HG02588 (cell line): ENCODE data around the gene AOX1.
"Not testable (repeated sequence)": the region's sequence is repeated elsewhere in the genome, so short reads cannot be mapped to it uniquely, and the experiment has no call there.

Experiments
- ATAC-seq: cut with Tn5 transposase; IDR thresholded peaks from one replicate; pipeline ENCODE4 v1.9.1; 2021; ENCODE audit warnings: mild to moderate bottlenecking, moderate library complexity; ENCODE audit not compliant: unreplicated experiment

AOX1 gene

DNA sequence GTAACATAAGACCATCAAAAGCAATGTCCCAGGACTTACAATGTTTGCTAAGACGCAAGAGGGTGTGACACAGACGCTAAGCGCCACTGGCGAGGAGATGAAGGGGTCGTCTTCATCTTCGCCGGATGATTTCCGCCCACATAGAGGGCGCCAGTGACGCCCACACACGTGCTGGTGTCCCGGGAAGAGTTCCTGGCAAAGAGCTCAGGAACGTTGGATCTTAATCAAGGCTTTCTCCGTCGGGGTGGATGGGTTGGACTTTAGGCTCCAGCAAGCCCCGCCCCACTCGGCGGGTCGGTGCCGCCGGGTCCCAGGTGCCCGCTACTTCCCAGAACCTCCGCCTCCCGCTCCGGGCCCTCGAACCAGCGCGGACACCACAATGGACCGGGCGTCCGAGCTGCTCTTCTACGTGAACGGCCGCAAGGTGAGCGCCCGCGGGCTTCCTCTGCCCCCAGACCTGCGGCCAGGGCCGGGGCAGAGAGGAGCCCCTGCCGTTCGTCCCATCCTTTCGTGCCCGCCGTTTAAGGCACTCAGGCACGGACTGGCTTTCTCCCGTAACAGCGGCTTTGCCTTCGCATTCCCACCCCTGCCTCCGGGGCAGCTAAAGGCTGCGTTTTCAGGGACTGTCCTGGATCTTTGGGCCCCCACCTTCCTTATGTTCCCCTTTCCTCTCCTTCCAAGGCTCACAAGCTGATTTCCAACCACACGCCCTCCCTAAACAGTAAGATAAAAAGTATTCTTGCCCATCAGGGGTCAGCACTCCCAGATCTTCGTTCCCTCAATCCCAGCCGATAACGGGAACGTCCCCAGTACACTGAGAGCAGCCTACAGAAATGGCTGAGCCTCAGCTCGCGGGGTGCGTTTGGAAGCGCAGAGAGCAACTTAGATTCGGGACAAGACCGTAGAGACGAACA is at the start of gene AOX1:
Gene AOX1, plus strand, starts transcription at position 285 of the 914 bp plus-strand sequence. Its CDS starts 95 bp downstream, at position 380.
- no peak for ATAC-seq

DNA sequence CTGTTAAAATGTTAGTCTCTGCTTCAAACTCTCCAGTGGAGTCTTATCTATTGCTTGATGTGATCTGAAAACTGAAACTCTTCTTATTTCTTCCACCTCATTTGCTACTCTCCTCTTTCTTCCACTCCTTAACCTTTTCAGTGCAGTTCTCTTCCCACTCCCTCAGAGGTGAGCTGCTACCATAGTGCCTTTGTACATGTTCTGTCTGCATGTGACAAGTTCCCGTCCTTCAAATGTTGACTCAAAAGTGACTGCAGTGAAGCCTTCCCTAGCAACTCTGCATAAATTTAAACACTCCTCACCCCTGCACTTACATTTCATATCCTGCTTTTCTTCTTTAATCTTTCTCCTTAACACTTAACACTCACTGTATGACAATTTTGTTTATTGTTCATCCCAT is 47.7 kb upstream of the AOX1 start:
- ATAC-seq, result no peak

DNA sequence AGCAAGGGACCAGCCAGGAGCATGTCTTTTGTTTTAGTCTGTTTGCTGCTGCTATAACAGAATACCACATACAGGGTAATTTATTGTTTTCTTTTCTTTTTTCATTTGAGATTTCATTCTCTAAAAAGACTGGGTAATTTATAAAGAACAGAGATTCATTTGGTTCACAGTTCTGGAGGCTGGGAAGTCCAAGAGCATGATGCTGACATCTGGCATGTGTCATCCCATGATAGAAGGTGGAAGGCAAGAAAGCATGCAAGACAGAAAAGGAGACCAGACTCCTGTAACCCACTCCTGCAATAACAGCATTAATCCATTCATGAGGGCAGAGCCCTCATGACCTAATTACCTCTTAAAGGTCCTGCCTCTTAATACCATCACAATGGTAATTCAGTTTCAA is 45.0 kb upstream of the AOX1 start:
- no peak for ATAC-seq

DNA sequence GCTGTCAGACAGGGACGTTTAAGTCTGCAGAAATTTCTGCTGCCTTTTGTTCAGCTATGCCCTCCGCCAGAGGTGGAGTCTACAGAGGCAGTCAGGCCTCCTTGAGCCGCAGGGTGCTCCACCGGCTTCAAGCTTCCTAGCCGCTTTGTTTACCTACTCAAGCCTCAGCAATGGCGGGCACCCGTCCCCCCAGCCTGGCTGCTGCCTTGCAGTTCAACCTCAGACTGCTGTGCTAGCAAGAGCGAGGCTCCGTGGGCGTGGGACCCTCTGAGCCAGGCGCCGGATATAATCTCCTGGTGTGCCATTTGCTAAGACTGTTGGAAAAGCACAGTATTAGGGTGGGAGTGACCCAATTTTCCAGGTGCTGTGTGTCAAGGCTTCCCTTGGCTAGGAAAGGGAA is 19.2 kb upstream of the AOX1 start:
- not testable (repeated sequence) for ATAC-seq

DNA sequence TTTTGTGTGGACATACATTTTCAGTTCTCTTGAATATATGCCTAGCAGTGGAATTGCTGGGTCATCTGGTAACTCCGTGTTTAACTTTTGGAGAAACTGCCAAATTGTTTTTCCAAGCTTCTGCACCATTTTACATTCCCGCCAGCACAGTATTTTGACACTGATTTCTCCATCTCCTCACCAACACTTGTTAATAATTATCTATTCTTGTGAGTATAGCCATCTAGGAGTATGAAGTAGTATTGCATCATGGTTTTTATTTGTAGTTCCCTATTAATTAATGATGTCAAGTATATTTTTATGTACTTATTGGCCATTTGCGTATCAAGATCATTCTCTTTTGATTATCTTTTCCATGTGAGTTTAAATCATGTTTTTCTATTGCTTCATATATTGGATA is 17.9 kb upstream of the AOX1 start:
- no peak for ATAC-seq

DNA sequence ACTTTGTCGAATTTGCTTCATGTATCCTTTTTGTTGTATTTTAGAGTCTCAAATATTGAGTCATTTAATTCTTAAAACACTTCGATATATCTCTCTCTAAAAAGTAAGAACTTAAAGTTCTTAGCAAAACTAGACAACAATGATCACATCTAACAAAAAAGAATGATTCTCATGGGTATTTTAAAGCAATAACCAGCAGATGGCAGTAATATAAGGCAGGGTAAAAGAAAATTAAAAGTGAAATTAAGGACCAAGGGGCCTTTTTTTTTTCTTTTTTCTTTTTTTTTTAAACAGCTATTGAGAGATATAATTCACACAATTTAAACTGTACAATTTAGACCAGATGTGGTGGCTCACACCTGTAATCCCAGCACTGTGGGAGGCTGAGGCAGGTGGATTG is 9.9 kb upstream of the AOX1 start:
- ATAC-seq, result no peak

DNA sequence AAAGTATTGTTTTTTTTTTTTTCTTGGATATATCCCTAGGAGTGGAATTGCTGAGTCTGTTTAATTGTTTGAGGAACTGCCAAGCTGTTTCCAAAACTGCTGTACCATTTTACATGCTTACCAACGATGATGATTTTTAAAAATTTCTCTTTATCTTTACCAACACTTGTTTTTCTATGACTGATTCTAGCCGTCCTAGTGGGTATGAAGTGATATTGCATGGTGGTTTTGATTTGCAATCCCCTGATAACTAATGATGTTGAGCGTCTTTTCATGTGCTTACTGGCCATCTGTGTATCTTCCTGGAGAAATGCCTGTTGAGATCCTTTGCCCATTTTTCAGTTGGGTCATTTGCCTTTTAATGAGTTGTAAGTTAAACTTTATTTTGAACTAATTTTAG is 8.8 kb upstream of the AOX1 start:
- no peak for ATAC-seq

DNA sequence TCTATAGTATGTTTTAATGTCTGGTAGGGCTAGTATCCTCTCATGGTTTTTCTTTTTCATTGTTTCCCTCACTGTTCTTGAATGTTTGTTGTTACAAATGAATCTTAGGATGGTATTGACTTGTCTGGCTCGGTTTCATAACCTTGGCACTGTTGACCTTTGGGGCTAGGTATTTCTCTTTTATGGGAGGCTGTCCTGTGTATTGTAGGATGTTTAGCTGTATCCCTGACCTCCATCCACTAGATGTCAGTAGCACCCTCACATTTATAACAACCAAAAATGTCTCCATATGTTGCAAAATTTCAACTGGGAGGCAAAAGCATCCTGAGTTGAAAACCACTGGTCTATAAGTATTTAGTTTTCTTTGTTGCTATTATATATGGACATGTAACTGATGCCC is 7.0 kb upstream of the AOX1 start:
- peak; percentile 47 for ATAC-seq

DNA sequence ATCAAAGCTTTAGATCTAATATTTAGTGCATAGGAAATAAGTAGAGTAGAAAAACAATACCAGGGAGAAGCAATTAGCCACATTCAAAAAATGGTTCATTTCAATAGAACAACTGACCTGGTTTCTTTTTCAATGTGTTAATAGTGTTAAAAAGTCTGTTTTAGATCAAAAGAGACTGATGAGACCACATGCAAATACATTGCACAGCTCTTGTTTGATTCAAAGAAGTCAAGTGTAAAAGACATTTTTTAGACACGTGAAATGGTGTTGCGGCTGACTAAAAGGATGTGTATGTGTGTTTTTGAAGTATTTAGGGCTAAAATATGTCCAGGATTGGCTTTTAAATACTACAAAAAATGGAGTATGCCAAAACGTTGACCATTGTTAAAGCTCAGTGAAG is 1.2 kb upstream of the AOX1 start:
- ATAC-seq, result no peak

DNA sequence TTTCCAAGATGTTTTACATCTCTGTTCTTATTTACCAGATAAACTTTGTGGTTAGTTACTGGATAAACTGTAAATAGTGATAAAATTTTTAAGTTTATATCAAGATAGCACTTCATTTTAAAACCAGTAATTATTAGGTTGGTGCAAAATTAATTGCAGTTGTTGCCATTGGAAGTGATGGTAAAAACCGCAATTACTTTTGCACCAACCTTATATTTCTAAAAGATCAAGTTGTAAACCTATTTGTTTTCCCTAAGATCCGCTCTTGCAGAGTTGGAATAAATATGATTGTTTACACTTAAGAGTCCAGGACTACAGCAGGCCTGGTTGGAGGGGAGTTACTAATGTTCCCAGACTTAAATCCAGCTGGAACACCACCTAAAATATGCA is 479 bp upstream of the AOX1 start:
- ATAC-seq, result no peak

DNA sequence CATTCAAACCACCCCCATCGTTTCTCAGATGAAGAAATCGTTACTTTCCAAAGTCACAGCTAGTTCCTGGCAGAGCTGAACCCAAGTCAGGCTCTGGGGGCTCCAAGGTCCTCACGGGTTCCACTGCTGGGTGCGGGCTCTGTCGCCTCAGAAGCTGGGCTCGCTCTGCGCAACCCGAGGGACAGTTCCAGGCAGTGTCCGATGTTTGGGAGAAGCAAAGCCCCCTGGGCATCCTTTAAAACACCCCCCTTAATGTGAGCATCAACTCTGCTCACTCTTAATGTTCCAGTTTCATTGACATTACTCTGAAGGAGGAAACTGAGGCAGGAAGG is 796 bp downstream of the AOX1 start:
- ATAC-seq, result no peak

DNA sequence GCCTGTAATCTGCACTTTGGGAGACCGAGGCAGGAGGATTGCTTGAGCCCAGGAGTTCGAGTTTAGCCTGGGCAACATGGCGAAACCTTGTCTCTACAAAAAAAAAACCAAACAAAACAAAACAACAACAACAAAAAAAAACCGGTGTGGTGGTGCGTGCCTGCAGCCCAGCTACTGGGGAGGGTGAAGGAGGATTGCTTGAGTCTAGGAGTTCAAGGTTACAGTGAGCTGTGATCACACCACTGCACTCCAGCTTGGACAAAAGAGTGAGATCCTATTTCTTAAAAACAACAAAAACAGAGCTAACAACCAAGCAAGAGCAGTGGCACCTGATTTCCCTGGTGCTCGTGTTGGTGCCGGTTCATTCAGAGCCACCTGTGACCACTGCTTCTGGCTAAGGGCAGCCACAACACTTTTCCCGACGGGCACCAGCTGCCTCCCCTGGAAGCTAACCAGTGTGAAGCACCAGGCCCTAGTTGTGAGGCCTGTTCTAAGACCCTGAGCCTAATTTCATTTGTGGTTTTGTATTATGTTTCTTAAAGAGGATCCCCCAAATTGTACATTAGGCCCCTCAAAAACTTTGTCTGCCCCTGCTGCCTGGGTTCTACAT is 1.3 kb downstream of the AOX1 start:
- ATAC-seq, result no peak

DNA sequence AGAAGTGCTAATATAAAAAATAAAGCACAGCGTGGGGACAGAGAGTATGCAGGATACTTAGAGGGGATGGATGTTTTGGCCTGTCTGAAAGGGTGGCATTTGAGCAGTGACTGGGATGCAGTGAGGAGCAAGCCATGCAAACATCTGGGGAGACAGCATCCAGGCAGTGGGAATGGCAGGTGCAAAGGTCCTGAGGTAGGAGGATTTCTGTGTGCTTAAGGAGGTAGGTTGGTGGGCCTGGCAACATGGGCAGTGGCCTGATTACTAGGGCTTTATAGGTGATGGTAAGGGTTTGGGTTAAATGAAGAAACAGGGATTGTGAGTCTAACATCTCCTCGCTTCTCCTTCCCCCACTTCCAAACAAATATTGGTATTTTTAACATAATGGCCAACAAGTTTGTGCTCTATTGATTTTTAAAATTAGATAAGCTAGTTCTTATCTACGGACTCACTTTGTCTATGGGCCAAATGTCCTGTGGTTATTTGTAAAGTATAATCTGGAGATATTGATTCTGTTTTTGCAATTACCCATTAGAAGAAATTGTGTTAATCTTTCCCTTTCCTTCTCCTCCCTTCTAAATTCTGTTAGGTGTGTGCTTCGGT is 2.4 kb downstream of the AOX1 start:
- no peak for ATAC-seq

DNA sequence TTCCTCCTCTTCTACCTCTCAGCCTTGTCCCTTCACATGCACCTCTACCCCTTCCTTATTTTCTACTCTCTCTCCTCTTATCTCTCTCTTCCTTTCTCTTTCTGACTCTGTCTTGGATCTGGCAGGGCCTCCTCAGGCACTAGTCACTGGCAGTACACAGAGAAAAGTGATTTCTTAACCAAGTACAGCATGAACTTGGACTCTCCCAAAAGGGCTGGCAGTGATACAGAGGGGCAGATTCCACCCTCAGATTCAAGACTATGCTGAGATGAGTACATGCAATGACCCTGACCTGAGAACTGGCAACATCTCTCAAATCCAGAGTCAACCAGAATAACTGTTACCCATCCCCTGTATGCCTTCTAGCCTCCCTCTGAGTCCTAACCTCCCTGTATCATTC is 4.3 kb downstream of the AOX1 start:
- no peak for ATAC-seq

DNA sequence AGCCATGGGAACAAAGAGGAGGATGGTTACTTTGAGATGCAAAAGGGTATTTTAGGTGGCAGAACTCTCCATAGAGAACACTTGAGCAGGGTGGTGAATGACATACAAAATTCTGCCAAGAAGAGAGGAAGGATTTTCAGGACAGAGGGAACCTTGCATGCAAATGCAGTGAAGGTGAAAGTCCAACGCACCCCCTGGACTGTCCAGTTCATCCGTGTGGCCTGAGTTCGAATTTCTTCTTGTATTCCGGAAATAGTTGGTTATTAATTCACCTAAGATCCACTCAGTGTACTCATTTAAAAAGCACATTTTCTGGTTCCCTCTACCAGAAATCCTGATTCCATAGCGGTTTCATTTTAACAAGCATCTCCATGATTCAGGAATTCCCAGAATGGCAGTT is 5.5 kb downstream of the AOX1 start:
- no peak for ATAC-seq

DNA sequence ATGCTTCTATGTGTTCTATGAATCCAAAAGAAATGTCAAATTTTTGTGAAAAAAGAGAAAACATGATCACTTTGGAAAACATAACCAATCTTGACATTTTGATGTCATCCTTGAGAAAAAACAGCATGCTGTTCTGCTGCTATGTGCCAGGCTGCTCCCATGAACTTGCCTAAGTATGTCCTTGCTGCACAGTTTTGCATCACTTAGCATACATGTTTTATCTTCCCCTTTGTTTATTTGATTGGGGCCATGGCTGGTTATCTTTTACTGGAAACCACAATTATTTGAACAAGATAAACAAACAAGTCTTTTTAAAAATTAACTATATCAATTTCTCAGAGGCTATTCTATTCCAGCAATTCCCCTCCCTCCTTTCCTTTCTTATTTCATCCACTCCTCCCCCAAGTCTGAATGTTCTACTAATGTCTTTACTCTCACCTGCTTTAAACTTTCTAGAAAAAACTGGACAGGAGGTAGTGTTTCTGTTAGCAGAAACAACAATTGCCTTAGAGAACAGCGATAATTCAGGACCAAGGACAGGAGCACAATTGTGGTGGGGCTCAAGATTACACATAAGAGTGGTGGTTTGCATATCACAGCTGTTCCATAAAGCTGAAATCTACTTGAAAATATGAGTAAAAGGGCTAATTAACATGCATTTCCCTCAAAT is 6.7 kb downstream of the AOX1 start:
- ATAC-seq, result no peak

DNA sequence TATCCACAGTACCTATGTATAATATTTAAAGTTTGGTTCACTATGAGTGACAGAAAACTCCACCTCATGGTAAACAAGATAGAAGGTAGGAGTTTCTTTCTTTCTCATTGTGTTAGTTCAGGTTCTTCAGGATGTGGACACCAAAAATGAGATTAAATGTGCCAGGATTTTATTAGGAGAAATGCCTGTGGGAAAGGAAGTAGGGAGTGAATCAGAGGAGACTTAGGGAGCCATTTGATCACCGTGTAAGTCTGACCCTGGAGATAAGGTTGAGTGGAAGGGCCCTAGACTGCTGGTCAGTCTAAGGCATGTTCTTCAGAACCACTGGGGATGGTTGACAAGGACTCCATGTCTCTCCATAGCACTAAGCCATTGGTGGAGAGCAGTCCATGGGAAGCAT is 8.1 kb downstream of the AOX1 start:
- no peak for ATAC-seq

DNA sequence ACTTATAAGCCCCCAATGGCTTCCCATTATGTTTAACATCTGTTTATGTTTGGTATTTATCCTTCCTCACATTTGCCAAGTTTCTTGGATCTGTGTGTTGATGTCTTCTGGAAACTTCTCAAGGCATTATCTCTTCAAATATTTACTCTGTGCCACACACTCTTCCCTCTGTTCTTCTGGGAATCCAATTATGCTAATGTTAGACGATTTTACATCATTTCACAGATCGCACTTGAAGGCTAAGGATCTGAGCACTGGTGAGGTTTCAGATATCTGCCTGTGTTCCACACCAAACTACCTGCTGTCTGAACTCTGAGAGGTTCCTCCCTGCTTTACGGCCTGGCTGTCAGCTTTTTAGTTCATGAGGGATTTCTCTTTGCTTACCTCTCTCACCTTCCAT is 10.1 kb downstream of the AOX1 start:
- no peak for ATAC-seq

DNA sequence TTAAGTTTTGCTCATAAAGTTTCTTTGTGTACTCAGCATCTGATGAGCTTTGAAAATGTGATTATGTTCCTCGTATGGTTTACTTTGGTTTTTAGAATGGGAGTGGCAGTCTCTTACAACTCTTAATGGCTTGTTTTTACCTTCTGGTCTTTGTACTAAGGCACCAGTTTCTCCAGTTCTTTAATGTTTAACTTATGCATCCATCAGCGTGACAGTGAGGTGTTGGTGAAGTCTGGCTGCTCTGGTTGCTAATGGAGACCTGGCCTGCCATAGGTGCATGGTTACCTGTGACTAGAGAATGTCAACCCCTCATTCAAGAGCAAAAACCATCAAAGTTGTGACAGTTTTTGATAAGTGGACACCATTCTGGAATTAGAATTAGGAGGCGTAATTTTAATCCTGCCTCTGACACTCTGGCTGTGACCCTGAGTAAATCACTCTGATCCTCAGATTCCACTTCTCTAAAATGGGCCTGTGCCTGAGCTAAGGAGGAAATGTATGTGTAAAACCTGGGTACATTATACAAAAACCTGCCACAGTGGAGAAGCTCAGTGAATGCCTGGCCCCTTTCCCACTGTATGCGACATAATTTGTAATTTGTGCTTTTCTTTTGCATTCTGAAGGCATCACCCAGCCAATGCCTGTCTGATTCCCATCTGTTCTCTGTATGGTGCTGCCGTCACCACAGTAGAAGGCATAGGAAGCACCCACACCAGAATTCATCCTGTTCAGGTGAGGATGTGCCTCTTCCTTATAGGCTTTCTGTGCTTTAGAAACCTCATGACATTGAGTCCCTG is 11.2 kb downstream of the AOX1 start:
- ATAC-seq, result no peak

DNA sequence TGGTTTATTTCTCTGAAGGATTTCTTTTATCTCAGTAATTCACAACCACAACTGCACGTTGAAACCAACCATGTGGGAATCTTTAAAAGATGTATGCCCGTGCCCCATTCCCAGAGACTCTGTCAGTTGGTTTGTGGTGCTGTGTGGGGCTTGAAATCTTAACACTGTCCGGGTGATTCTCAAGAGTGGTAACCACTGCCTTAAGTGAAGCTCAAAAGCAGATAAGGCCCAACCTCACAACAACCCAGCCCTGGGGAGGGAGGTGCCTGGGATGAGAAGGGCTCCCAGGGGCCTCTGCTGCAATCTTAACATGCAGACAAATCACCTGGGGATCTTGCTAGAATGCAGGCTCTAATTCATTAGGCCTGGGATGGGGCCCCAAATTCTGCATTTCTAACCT is 13.4 kb downstream of the AOX1 start:
- no peak for ATAC-seq
